Measurements from ENCODE around the gene G3BP2. TPM values are rescaled to one million over a fixed set of nuclear protein-coding genes. Genes with fewer than 3 reads are reported as not detected.

G3BP2 gene
- polyA plus RNA-seq, 1 donor from 2014 or later = 332 TPM

GRCh38 chr4:75708218-75708691, 35.0 kb upstream of the G3BP2 start:
- H3K9me3 ChIP-seq (ENCODE audit: low read length) = no peaks in the 10 kb centered on the region
- no peaks in the 10 kb centered on the region for H3F3A ChIP-seq (ENCODE audit: insufficient read depth, low read length, poor library complexity, severe bottlenecking)
- H2AFZ ChIP-seq (ENCODE audit: low read depth, low read length) = no peak overlapping the region
- no peaks in the 10 kb centered on the region for H3K36me3 ChIP-seq (ENCODE audit: insufficient read depth, low read length)
- H3K79me2 ChIP-seq (replicated peaks; ENCODE audit: insufficient read depth, low read length) = no peaks in the 10 kb centered on the region
- no peak overlapping the region for H3K4me2 ChIP-seq (ENCODE audit: low read length)
- TF ChIP-seq REST (IDR thresholded peaks at IDR 0.05; ENCODE audit: borderline replicate concordance) (no peak), MXI1 (conservative IDR thresholded peaks at IDR 0.05; ENCODE audit: poor library complexity, severe bottlenecking) (no peak), POLR2AphosphoS5 (IDR thresholded peaks at IDR 0.05) (no peak), RAD21 (conservative IDR thresholded peaks at IDR 0.05) (no peak), SMC3 (conservative IDR thresholded peaks at IDR 0.05; ENCODE audit: poor library complexity) (no peak), EP300 (conservative IDR thresholded peaks at IDR 0.05; ENCODE audit: poor library complexity, severe bottlenecking) (no peak)
- H3K9ac ChIP-seq (ENCODE audit: low read length) = no peak overlapping the region
- H3K4me3 ChIP-seq (ENCODE audit: low read length) = no peak overlapping the region
- no peak overlapping the region for H3K27ac ChIP-seq (ENCODE audit: low read length)
- H4K20me1 ChIP-seq (ENCODE audit: insufficient read depth) = no peaks in the 10 kb centered on the region
- no peaks in the 10 kb centered on the region for H3K9me2 ChIP-seq (ENCODE audit: insufficient read depth, low read length)
- H3K27me3 ChIP-seq (ENCODE audit: insufficient read depth, low read depth, low read length) = no peaks in the 10 kb centered on the region

DNA sequence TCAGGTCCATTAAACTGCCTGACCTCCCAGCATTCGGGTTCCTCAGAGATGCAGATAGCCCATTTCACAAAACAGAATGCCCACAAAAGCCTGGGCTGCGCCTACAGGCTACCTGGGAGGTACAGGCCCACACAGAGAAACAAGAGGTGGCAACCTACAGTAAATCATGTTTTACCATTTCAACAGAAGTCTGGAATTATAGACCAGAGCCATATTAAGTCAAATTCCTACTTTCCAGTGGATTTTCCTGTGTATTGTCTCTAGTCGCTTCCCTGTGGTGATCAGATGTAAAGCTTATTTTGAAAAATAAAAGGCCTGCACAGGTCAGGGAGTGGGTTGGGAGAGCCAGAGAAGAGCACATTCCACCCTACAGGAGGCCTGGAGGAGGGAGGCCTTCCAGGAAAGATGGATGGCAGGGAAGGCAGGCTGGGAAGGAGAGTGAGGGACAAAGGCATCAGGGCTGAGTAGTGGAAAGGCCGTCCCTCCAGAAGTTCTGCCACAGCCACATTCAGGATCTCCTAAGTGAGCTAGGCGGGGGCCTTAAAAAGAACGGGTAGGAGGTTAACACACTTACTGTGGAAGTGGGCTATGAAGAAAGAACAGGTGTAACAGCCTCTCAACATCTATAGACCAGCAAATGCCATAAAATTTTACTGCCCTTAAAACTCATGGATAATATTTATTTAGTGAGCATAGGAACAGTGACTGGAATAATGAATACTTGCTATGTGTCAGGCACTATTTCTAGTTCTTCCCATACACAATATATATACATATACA, 32.2 kb upstream of the G3BP2 start:
- no peaks in the 10 kb centered on the region for H3K79me2 ChIP-seq (replicated peaks; ENCODE audit: insufficient read depth, low read length)
- H3K27ac ChIP-seq (ENCODE audit: low read length) = no peak overlapping the region
- no peak overlapping the region for H2AFZ ChIP-seq (ENCODE audit: low read depth, low read length)
- no peak overlapping the region for H3K9ac ChIP-seq (ENCODE audit: low read length)
- H3K27me3 ChIP-seq (ENCODE audit: insufficient read depth, low read depth, low read length) = no peaks in the 10 kb centered on the region
- no peaks in the 10 kb centered on the region for H4K20me1 ChIP-seq (ENCODE audit: insufficient read depth)
- H3F3A ChIP-seq (ENCODE audit: insufficient read depth, low read length, poor library complexity, severe bottlenecking) = no peaks in the 10 kb centered on the region
- no peak overlapping the region for H3K4me3 ChIP-seq (ENCODE audit: low read length)
- no peak overlapping the region for H3K4me2 ChIP-seq (ENCODE audit: low read length)
- no peak for TF ChIP-seq RAD21 (conservative IDR thresholded peaks at IDR 0.05)
- no peak for TF ChIP-seq SMC3 (conservative IDR thresholded peaks at IDR 0.05; ENCODE audit: poor library complexity)
- TF ChIP-seq CTCF (IDR thresholded peaks at IDR 0.05; ENCODE audit: poor library complexity, severe bottlenecking) = no peak
- no peak for TF ChIP-seq TAF1 (IDR thresholded peaks at IDR 0.05; ENCODE audit: low read depth)
- TF ChIP-seq EP300 (conservative IDR thresholded peaks at IDR 0.05; ENCODE audit: poor library complexity, severe bottlenecking) = no peak
- TF ChIP-seq REST (IDR thresholded peaks at IDR 0.05; ENCODE audit: borderline replicate concordance) = no peak
- TF ChIP-seq POLR2AphosphoS5 (IDR thresholded peaks at IDR 0.05) = no peak
- TF ChIP-seq EZH2 (IDR thresholded peaks at IDR 0.05; ENCODE audit: borderline replicate concordance, insufficient read depth, low read length, poor library complexity, severe bottlenecking) = no peak
- TF ChIP-seq MXI1 (conservative IDR thresholded peaks at IDR 0.05; ENCODE audit: poor library complexity, severe bottlenecking) = no peak
- H3K36me3 ChIP-seq (ENCODE audit: insufficient read depth, low read length) = no peaks in the 10 kb centered on the region
- H3K9me3 ChIP-seq (ENCODE audit: low read length) = no peaks in the 10 kb centered on the region
- no peaks in the 10 kb centered on the region for H3K9me2 ChIP-seq (ENCODE audit: insufficient read depth, low read length)

Data from neural cell (in vitro differentiated cells).